Measurements from ENCODE around the gene GPC5.
"Not testable (repeated sequence)": the region's sequence is repeated elsewhere in the genome, so short reads cannot be mapped to it uniquely, and the experiment has no call there.

GPC5 gene

DNA sequence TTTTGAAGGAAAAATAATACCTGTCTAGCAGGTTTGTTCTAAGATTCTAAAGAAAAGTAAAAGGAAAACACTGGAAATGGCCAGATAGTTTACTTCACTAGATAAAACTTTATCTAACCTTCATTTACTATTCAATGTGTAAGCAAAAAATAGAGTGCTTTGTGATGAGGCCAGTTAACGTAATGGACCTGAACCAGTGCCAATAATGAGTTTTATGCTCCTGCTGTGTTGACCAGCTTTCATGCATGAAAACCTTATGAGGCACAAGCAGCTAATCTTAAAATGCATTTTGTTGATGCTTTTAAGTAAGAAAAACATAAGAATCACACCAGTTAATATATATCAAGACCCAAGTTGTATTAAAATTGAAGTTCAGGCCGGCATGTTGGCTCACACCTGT, 1211.0 kb downstream of the GPC5 start:
- DNase-seq, result no peak

DNA sequence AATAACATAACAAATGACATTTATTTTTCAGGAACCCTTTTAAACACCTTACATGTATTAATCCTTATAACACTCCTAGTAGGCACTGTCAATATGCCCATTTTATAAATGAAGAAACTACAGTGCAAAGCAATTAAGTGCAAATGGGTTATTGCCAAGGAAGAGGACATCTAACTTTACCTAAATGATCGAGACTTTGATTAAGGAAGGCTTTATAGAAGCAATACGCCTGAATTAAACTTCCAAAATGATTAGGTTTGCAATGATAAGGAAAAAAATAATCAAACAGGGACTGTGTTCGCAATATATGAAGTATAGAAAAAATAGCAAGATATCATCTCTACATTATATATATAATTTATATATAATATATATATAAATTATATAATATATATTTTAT, 1214.5 kb downstream of the GPC5 start:
- no peak for DNase-seq

DNA sequence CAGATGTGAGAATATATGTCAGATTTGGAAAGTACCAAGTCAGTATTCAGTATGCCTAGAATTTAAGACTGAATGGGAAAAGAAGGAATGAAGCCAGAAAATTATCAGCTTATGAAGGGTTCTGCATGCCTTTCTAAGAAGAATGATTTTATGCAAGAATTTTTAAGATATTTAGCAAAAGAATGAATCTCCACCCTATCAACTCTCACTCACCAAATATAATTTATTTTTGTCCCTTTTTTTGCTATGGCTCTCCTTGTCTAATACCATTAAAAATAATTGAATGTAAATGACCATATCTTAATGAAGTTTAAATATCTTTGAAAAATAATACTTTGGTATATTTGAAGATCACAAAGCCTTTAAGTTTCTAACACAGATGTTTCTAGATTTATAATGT, 1215.5 kb downstream of the GPC5 start:
- no peak for DNase-seq

DNA sequence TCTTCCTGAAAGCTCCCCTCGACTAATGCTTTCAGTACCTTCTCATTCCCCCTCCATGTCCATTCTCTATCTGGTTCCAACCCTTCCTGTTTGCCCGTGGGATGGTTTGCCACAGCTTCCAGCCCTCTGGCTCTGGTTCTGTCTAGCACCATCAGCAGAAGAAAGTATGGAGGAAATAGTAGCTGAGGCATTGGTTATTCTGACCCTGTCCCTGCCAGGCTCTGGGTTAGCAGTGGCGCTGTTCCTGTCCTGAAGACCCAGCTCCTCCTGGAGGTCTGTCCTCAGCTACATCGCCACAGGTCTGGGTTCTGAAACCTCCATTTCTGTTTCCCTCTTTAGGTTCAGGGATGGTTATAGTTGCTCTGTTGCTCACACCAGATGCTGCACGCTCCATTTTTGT, 1223.6 kb downstream of the GPC5 start:
- no peak for DNase-seq

DNA sequence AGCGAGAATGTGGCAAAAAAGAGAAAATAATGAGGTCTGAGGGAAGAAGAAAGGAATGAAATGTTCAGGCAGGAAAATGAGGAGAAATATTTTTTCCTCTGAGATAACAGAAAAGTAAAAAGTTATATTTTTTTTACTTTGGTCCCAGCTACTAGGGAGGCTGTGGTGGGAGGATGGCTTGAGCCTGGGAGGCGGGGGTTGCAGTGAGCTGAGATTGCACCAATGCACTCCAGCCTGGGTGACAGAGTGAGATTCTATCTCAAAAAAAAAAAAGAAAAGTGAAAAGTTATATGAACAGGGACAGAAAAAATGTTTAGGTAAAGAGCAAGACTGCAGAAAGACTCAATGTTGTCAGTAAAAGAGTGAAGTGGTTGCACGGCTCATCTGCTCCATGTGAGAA, 1224.5 kb downstream of the GPC5 start:
- no peak for DNase-seq

DNA sequence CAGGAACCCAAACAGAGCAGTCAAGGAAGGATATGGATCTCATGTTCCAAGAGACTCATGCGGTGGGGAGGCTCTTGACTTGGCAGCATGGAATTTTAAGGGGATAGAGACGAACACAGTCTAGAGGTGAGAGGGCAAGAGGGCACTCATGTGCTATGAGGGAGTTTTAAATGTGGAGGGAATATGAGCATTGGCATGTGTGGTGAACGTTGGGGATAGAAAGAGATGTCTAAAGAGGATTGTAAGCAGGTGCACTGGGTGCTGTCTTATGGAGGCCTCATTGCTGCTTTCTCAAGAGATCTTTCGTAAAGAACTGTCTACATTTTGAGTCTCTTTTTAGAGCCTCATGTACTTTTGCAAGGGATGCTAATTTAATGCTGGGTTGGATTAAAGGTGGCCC, 1227.9 kb downstream of the GPC5 start:
- DNase-seq, result no peak

DNA sequence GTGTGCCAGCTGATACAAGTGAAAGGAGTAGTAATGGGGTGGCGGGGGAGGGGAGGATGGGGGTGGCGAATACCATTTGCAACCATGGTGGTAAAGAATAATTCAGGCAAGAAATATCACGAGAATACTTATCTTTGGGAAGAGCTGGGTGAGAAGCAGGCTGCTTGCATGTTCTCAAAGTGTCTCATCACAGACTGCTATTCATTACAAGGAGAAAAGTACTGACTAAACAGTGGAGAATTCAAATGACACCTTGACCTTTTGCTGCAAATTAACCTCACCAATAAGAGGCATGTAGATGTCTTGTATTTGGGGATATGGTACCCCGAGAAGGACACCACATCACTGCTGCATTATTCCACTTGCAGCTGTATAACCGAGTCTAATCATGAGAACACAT, 1242.5 kb downstream of the GPC5 start:
- DNase-seq, result no peak

DNA sequence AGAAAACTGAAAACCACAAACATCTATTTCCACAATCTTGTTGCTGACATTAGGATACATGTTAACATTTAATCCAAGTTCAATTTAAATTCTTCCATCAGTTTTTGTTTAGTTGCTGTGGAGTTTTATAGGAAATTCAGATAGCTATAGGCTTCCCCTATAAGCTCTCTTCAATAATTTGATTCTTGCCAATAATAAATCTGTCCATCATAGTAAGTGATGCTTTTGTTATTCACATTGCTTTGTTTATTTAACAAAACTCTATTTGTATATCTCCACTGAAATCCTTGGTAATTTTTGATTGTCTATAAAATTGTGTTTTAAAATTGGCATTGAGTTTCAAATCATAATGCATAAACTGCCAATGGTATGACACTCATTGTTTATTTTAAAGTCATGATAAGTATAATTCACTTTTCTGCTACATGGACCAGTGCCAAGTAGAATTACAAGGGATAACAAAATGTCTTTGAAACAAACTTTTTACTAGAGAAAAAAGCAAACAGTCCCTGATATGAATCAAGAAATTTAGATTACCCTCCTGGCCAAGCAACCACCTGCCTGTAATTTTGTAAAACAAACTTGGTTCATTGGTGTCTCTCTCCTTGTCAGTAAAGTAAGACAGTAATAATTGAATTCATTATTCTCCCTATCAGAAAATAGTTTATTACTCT, 1250.9 kb downstream of the GPC5 start:
- DNase-seq, result no peak

DNA sequence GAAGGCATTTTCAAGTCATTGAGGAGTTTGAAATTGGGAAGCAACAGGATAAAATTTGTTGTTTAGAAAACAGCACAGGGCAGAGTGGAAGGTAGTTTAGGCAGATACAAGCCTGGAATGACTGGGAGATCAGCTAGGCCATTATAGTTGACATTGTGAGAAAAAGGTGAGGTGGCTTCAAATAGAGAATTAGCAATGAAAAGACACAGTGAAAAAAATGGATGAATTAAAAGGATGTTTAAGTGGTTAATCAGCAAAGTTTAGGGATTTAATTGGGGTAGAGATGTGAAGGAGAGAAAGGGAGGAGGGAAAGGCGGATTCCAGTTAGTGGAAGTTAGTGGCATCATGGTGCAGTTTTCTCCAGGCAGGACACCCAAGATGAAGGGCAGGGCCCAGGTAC, 1257.7 kb downstream of the GPC5 start:
- DNase-seq, result no peak

DNA sequence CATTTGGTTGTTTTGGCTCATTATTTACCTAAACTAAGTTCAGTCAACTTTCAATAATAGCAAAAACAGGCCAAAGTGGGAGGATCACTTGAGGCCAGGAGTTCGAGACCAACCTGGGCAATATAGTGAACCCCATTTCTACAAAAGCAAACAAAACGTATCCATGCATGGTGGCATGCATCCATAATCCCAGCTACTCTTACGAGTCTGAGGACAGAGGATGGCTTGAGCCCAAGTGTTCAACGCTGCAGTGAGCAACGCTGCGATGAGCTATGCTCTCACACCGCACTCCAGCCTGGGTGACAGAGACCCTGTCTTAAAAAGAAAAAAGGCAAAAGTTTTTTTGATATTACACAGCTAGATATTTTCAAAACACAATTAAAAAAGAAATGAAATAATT, 1258.2 kb downstream of the GPC5 start:
- DNase-seq, result no peak

DNA sequence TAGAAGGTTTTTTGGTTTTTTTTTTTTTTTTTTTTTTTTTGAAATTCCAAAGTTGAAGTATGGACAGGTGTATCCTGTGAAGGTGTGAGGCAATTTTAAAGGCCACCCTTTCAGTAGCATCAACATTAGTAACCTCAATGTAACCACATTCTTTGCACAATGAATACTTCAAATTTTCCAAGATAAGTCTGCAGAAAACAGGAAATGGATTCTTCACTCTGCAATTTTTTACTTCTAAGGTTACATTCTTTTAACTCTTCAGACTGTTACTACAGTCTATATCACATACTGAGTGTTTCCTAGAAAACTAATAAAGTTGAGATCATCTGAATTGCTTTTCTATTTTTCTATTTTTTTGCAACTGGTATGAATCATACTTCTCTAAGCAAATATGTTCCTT, 1259.1 kb downstream of the GPC5 start:
- no peak for DNase-seq

DNA sequence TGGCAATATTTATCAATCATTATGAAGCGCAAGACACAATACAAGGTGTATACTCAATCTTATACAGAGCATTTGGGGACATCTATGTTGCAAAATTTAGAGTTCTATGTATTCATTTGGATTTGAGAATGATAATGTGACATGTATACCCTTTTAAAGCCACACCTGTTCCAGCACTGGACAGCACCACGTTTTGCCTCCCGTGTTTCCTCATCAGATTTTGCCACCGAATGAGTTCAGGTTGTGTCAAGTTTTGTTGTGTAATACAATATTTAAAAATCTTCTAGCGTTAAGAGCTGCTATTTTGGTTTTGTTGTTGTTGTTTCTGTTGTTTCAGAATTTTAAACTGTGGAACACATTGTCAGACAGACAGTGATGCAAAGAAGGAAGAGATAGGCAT, 1259.9 kb downstream of the GPC5 start:
- no peak for DNase-seq

DNA sequence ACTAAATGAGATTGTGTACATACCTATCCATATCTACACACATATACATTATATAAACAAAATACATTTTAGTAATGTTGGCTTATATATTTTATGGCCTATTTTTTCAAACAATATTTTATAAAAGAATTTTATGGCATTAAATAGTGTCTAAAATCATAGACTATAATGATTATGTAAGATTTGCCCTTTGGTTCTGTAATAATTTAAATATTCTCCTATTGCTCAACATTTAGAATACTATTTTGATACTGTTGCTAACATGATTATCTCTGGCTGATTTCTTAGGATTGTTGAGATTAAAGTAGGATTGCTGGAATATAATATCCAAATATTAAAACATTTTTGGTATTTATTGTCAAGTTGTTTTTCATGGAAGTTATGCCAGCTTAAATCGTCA, 1263.0 kb downstream of the GPC5 start:
- no peak for DNase-seq

DNA sequence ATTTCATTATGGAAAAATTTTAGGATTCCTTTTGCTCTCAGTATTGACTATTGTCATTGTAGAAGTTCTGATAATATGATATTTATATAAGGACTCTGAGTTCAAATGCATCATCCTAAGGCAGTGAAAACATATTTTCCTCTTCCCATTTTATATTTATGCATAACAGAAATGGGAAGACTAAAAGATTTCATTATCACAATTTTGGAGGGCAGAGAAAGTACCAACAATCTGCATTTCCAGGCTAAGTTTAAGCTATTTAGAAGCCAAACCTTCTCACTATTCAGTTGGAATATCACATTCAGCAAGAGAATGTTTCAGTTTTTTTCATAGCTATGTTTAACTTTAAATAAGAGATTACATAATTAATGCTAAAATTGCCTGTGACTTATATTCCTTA, 1269.7 kb downstream of the GPC5 start:
- no peak for DNase-seq

DNA sequence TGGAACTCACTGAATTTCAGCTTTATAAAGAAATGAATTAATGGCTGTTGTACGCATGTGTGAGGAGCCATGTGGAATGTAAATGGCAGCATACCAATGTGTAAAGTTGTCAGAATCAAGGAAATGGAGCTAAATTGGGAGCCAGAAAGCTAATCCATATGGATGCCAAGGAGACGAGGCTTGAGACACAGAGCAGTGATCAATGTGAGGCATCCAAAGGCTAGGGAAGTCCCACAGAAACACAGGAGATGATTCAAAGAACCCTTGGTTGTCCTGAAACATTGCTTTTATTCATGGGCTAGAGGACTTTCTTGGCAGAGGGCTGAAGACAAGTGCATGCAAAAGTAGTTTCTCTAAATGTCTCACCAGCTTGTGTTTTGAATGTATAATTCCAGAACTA, 1271.7 kb downstream of the GPC5 start:
- DNase-seq, result no peak

DNA sequence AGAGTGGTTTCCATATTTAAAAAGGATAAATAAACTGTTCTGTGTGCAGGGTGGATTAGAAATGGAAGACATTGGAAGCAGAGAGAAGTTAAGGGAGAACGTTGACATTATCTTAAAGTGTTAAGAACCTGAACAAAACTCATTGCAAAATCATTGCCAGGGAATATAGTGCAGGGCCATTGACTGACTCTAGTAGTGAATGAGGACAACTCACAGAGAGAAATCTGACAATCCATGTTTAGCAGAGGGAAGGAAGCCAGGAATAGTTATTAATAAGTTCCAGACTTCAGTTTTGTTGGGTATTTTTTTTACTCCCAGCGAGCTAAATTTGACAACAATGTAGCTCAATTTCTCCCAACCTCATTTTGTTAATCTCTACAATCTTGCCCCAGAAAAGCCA, 1273.4 kb downstream of the GPC5 start:
- no peak for DNase-seq

DNA sequence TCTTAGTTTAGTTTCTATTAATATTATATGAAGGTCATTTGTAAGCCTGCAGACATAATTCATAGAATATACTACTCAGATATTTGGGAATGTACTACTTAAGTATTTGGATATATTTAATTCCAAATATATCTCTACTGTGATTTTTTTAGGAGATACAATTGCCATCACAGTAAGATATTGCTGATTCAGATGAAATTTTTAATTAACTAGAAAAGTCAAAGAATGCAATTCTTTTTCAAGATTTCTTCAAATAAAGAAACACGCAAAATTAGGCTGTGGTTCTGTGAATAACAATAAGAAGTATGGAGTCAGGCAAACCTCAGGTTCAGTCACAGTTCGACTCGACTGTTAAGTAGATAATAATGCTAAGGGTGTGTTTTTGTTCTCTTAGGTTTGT, 1277.8 kb downstream of the GPC5 start:
- DNase-seq, result no peak

DNA sequence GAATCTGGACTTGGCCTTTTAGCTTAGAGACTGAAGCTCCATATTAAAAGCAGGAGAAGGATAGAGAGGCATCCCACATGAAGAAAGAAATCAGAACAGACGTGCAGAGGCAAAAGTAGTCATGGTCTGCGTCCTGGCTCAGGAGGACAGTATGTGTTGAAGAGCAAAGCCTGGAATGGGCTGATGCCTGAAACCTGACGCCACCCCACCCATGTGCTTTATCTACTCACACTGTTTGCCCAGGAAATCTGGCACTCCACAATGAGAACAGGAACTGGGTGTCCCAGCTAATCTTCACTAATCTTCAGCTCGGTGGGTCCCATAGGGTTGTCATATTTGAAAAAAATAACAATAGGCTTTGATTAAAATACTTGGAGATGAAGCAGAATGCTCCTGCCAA, 1279.2 kb downstream of the GPC5 start:
- DNase-seq, result no peak

DNA sequence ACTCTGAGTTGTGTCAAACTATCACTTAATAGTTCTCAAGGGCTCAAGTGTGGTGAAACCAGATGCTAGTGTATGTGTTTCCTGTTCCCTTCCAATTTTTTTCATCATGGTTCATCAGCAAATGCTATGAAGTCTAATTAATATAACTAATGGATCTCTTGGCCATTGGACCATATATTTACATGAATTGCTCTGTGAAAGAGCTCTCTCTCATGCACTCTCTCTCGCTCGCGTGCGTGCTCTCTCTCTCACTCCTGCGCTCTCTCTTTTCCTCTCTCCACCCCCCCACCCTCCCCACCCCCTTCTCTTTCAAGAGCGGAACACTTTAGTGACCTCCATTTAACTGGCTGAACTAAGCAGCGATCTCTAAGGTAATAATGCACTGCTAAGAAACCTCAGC, 1281.2 kb downstream of the GPC5 start:
- no peak for DNase-seq

DNA sequence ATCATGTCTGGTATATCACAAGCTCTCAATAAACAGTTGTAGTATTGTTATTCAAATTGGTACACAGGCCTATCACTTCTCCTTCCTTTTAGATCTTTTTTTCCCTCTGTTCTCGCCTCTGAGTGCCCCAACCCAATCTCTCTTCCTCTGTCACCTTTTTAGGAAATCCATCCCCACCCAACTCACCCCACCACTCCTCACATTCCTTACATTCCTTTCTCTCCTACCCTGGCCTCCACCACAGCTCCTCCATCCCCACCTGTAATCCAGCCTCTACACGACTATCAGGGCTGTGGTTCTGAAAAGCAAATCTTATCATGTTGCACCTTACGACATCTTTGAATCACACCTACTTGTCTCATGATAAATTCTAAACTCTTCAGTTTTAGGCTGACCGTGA, 1282.8 kb downstream of the GPC5 start:
- DNase-seq, result no peak

DNA sequence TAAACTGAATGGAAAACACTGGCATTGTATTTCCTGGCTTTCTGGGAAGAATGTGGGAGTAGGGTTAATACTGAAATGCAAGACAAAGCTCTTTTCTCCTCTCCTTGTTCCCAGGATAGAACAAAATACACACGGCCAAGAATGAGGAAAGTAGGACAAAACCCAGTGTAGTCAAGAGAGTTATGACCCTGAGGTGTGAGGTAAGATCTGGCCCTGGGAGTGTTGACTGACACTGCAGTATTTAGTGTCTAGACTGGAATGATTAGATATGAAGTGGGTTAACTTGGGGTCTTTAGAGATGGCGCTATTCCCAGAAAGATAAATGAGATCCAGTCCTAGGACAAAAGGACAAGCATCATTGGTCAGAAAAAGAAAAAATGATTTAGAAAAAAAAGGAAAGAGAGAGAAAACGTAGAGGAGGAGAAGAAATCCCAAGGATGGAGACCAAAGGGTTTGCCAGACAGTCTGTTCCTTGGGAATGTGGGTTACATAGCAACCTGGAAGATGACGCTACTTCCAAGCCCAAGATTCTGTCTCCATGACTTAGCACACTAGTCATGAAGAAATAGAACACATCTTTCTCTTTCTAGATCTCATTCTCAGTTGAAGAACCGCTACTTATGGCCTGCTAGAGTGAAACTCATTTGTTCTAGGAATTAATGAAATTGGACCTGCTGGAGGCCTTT, 1284.6 kb downstream of the GPC5 start:
- no peak for DNase-seq

DNA sequence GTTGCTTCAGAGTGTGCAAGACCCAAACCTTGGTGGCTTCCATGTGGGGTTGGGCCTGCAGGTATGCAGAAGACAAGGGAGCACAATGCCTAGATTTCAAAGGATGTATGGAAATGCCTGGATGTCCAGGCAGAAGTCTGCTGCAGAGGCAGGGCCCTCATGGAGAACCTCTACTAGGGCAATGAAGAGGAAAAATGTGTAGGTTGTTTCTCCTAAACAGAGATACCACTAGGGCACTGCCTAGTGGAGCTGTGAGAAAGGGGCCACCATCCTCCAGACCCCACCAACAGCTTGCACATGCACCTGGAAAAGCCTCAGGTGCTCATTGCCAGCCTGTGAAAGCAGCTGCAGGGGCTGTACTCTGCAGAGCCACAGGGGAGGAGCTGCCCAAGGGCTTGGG, 1295.6 kb downstream of the GPC5 start:
- no peak for DNase-seq

DNA sequence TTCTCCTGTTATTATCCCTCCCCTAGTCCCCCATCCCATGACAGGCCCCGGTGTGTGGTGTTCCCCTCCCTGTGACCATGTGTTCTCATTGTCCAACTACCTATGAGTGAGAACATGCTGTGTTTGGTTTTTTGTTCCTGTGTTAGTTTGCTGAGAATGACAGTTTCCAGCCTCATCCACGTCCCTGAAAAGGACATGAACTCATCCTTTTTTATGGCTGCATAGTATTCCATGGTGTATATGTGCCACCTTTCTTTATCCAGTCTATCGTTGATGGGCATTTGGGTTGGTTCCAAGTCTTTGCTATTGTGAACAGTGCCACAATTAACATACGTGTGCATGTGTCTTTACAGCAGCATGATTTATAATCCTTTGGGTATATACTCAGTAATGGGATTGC, 1297.4 kb downstream of the GPC5 start:
- DNase-seq, result not testable (repeated sequence)

DNA sequence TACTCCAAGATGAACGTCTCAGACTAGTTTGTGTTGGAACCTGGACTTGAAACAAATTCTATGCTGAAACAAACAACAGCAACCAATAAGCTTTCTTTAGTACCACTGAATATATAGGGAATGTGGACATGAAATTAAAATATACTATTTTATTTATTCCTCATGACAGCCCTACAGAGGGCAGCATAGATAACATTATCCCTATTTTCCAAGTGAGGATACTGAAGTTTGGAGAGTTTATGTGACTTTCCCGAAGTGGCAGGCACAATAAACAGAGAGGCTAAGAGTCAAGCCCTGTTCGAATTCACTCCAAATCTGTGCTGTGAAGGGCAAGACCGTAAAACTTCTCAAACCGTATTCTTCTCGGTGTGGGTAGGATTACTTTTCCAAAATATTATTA, 1318.3 kb downstream of the GPC5 start:
- DNase-seq, result no peak

DNA sequence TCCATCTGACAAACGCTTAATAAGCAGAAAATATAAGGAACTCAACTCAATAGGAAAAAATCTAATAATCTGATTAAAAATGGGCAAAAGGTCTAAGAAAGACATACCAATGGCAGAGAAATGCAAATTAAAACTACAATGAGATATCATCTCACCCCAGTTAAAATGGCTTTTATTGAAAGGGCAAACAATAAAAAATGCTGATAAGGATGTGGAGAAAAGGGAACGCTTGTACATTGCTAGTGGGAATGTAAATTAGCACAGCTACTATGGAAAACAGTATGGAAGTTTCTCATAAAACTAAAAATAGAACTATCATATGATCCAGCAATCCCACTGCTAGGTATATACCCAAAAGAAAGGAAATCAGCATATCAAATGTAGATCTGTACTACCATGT, 1319.4 kb downstream of the GPC5 start:
- DNase-seq, result no peak

All from activated effector memory CD4-positive, alpha-beta T cell treated with anti-CD3 and anti-CD28 coated beads, Interleukin-2, amount 50 U/mL, for 16 hours (primary cell).